Measurements from ENCODE around the gene TM6SF1.
"Not testable (repeated sequence)": the region's sequence is repeated elsewhere in the genome, so short reads cannot be mapped to it uniquely, and the experiment has no call there.

Gene TM6SF1

DNA sequence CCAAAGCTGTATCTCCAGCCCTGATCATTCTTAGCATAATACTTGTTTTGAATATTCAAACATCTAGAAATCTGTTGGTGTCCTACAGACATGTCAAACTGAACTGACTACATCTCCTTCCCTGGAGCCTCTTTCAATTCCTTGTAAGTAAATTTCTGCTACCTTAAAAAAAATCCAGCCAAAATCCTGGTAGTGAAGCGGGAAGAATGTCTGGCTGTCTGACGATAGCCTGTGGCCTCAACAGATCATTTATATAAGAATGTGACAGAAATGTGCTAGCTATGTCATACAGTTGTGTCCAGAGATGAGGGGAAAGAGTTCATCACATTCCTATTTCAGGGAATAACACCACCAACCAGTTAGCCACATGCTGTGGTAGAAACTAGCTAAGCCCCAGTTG, 18.6 kb upstream of the TM6SF1 start:
- DNase-seq (ENCODE audit: low spot score) = no peak

DNA sequence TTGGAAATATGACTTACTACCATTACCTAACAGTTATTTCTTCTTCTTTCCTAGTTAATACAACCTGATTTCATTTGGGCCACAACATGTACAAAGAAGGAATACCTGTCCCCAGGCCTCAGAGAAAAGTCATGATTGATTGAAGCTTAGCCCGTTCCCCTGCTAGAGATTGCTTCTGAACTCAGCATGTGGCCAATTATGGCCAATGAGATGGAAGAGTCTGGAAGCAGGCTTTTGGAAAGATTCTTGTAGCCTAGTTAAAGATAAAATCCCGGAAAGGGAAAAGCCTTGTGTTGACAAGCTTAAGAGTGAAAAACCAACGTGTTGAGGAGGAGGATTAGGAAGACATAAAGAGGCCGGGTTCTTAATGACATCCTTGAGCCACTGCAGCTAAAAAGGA, 17.0 kb upstream of the TM6SF1 start:
- no peak for DNase-seq (ENCODE audit: low spot score)

- not testable (repeated sequence) for DNase-seq (ENCODE audit: low spot score)
Observed at GRCh38 chr15:83091965-83092308, 15.5 kb upstream of the TM6SF1 start.

GRCh38 chr15:83092309-83092976, 15.0 kb upstream of the TM6SF1 start:
- peak; percentile 27 for DNase-seq (ENCODE audit: low spot score)

DNA sequence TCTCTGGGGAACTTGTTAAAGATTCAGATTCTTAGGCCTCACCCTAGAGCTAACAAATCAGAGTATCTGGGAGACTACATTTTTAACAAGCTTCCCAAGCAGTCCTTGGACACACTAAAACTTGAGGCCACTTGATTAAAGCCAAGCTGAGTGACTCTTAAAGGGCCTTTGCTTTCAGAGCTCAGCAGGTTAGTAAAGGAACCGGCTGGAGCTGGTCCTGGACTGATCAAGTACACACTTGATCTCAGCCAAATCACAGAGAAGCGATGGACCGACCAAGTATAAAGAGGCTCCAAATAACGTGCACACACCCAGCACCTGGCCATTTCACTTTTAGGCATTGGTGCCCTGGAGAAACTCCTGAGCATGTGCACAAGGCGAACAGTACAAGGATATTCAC, 12.9 kb upstream of the TM6SF1 start:
- DNase-seq (ENCODE audit: low spot score) = no peak

DNA sequence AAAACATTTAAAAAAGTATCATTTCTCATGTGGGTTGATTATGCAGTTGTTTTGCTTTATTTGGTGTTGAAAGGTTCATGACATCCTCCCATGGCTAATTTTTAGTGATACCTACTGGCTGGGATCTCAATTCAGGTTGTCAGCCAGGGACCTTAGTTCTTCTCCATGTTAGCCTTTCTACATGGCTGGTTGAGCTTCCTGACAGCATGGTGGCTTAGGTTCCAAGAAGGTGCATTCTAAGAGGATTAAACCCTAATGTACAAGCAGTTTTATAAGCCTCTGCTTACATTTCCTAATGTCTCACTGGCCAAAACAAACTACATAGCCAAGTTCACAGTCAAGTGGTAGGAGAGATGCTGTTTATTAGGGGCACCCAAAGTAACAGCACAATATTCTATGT, 9.4 kb upstream of the TM6SF1 start:
- DNase-seq (ENCODE audit: low spot score) = no peak

GRCh38 chr15:83099290-83099689, 8.2 kb upstream of the TM6SF1 start:
- DNase-seq (ENCODE audit: low spot score) = no peak

DNA sequence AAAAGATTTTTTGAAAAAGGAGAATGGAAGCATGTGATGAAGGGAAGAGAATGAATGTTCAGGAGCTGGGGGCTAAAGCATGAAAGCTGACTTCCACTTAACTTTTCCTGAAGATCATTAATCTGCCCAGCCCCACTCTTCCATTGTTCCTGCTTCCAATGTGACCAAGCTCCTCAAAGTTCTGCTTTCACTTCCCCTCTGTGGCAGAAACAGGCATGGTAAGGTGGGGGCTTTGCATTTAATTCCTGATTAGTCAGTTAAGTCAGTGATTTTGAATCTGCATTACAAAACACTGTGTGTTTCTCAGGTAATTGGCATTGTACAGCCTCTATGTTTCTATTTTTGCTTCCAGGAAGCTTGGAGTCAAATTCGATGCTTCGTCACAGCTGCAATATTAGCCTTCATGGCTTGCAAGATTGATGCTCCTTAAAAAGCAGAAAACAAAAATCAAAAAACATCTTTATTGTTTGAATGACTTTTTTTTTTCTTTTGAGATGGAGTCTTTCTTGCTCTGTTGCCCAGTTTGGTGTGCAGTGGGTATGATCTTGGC, 7.3 kb upstream of the TM6SF1 start:
- DNase-seq (ENCODE audit: low spot score) = no peak

DNA sequence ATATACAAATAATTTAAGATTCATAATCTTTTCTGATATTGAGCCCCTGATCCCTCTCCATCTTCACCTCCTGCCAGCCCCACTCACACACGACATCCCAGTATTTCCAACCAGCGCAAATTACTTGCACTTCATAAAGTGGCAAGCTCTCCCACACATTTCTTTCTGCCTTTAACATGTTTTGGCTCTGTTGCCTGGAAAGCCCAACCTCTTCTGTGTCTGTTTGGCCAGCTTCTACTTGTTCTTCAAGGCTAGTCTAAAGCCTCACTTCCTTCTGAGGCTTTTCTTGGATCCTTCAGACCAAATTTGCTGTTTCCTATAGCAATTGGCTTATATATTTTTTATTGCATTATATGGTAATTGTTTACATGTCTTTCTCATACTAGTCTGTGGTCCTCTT, 5.1 kb upstream of the TM6SF1 start:
- no peak for DNase-seq (ENCODE audit: low spot score)

DNA sequence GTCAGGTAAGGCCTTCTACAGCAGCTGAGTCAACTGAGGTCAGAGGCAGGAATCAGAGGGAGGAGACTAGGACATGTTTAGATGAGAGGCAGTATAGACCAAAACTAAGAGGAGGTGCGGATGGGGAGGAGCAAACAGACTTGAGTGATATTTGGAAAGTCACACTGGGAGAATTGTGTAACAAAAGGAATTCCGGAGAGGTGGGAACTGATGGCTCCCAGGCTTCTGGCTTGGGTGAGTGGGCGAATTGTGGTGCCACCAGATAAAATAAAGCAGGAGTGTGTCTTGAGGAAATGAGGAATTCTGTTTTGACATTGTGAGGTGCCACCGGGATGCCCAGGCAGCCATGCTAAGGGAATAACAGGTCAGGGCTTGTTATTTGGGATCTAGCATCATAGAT, 3.3 kb upstream of the TM6SF1 start:
- DNase-seq (ENCODE audit: low spot score) = no peak

GRCh38 chr15:83105440-83105839, 2.0 kb upstream of the TM6SF1 start:
- no peak for DNase-seq (ENCODE audit: low spot score)

- DNase-seq (ENCODE audit: low spot score) = no peak
Observed at GRCh38 chr15:83107841-83108181, 366 bp downstream of the TM6SF1 start.

GRCh38 chr15:83108266-83109219, 1.1 kb downstream of the TM6SF1 start:
- no peak for DNase-seq (ENCODE audit: low spot score)

DNA sequence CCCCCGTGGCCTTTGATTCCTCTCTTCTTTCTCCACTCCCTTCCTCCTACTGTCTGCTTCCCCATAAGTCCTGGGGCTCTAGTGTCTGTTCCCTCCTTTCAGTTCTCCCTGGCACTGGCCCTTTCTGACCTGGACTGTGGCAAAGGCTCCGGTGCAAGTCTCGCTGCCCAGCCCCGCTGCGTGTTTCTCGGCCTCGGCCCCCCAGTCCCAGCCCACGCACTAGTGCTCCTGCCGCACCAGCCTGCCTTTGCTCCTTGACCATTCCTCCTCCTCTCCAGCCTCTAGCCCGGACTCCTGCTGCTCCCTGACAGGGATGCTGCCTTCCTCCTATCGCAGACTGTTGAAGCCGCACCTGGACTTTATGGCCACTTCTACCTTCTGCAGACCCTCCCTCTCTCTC, 2.1 kb downstream of the TM6SF1 start:
- DNase-seq (ENCODE audit: low spot score) = no peak

DNA sequence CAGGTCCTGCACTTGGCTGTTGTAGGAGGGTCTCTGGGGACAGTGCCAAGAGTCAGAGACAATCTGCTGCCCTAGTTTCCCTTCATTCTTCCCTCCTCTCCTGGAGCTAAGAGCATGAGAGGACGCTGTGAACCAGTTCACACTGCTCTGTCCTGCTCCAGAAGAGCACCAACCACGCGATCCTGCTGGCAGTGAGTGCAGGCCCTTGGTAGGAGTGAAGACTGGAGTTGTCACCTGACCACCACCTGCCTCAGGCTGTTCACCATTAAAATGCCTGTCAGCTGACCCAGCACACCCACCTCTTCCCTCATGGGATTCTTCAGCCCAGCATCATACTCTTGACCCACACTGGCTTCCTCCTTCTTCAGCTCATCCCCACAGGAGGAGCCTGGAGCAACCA, 2.9 kb downstream of the TM6SF1 start:
- DNase-seq (ENCODE audit: low spot score) = no peak

DNA sequence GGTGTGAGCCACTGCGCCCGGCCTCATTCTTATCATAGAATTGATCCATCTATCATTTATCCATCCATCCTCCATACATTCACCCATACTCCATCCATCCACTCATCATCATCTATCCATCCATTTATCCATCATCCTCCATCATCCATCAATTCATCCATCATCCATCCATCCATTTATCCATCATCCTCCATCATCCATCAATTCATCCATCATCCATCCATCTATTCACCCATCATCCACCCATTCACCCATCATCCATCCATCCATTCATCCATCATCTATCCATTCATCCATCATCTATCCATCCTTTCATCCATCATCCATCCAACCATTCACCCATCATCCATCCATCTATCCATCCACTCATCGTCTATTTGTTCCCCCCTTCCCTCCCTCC, 3.7 kb downstream of the TM6SF1 start:
- no peak for DNase-seq (ENCODE audit: low spot score)

DNA sequence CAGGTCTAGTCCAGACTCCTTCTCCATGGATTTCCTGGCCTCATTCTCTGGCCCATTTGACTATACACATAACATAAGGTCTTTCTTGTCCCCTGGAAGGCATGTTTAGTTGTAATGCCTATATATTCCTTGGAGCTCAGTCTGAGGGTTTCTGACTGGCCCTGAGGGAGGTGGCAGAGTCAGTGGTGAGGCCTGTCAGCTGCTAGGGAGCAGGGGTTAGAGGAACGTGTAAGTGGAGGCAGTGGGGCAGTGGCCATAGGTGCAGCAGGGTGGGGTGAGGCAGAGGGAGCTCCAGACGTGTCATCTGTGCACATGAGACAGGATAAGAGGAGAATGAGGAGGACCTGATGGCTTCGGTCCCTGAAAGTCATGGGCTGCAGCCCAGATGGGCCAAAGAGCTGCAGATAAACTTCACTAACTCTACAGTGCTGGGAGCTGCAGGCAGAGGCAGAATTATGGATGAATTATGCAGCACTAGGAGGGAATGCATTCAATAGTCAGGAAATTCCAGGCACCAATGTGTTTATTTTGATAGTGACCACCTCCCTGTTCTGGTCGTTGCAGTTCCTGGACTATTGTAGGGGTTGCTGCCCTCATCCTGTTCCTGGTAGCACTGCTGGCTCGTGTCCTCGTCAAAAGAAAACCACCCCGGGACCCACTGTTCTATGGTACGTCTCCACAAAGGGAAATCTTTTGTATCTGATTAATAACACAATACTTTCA, 4.9 kb downstream of the TM6SF1 start:
- no peak for DNase-seq (ENCODE audit: low spot score)

DNA sequence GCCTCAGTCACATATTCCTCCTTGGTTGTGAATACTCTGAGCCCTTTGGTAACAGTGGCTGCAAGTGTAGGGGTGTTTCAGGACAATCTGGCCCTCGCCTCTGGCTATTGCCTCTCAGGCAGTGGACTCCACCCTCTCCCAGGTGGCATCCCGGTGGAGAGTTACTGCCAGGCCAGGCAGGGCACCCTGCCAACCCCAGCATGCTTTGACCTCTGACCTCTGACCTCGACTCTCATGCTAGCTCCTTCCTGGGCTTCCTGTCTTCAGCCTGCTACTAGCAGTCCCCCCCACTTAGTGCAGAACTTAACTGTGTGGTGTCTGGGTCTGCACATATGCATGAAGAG, 5.5 kb downstream of the TM6SF1 start:
- no peak for DNase-seq (ENCODE audit: low spot score)

GRCh38 chr15:83113881-83114674, 6.6 kb downstream of the TM6SF1 start:
- DNase-seq (ENCODE audit: low spot score) = no peak

- DNase-seq (ENCODE audit: low spot score) = no peak
Observed at GRCh38 chr15:83114856-83115255, 7.4 kb downstream of the TM6SF1 start.

DNA sequence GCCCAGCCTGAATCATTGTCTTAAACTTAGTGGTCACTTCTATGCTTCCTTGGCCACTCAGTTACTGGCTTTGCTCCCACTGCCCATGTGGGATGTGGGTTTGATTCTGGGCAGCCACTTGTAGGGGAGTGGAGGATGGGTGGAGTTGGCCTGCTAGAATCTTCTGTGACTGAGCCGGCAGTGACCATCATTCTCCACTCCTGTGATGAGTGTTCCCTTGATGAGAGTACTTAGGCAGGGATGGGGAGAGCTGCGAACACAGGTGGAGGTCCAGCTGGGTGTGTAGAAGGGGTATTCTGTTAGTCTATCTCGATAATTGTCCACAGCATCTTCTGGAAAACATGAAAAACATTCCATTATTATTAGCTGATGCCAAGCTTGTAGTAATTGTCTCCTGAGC, 8.0 kb downstream of the TM6SF1 start:
- no peak for DNase-seq (ENCODE audit: low spot score)

All from GM03348 (cell line).